Adipose tissue (tissue), 3 donors: ENCODE data around the gene ATP1B3. TPM values are rescaled to one million over a fixed set of nuclear protein-coding genes. Genes with fewer than 3 reads are reported as not detected.
"Not testable (repeated sequence)": the region's sequence is repeated elsewhere in the genome, so short reads cannot be mapped to it uniquely, and the experiment has no call there.

ENCODE experiments used
- H3K27ac ChIP-seq: one replicate; pipeline ENCODE4 v1.5.1; 2013; ENCODE audit warnings: low read depth, low read length
- WGBS, 3 donors: extraction: QIAGEN DNeasy Blood & Tissue Kit; methylation state at CpG; one replicate each; pipeline ENCODE4 v1.1.7; 2013; 5-methylcytosine and 5-hydroxymethylcytosine counted together
- polyA plus RNA-seq, 3 donors: library from polyadenylated mRNA; stranded (reverse); fragments of 200-250 nt; gene quantifications; one replicate each; pipeline ENCODE4 v1.2.3, GENCODE V29; 2013
- donor health status: healthy with polysubstance abuse.
- donor health status: Bipolar disorder and iron deficiency.
- donor health status: healthy.

The ATP1B3 gene
- polyA plus RNA-seq, 3 donors = 24.7 to 242 (median 137) TPM

GRCh38 chr3:141965471-141965870 lies 89.0 kb downstream of the ATP1B3 start:
- H3K27ac ChIP-seq = no peak overlapping the region
- WGBS, 3 donors = 63 to 89% (median 82%) methylated on average over 1 of the region's 1 CpG

GRCh38 chr3:141969711-141970110 lies 93.3 kb downstream of the ATP1B3 start:
- H3K27ac ChIP-seq = no peak overlapping the region
- WGBS, 3 donors = 89 to 93% (median 92%) methylated on average over 6 of the region's 6 CpGs

- H3K27ac ChIP-seq = no peak overlapping the region
- 89 to 95% (median 93%) methylated on average over 1 of the region's 1 CpG for WGBS, 3 donors
Observed at GRCh38 chr3:141971571-141971970, 95.1 kb downstream of the ATP1B3 start.

GRCh38 chr3:141972399-141972798 lies 96.0 kb downstream of the ATP1B3 start:
- no peak overlapping the region for H3K27ac ChIP-seq
- 74 to 96% (median 85%) methylated on average over 2 of the region's 2 CpGs for WGBS, 3 donors

GRCh38 chr3:141974777-141975176 lies 98.3 kb downstream of the ATP1B3 start:
- WGBS, 3 donors = 85 to 98% (median 93%) methylated on average over 8 of the region's 8 CpGs
- not testable (repeated sequence) for H3K27ac ChIP-seq

Other genes starting within 250 kb of the ATP1B3 start
- 100 to 1,000 TPM in 1 of 3 donors, 10 to 100 TPM in 2; 76.7 to 150 (median 84.5) TPM for gene RNF7, start 138.3 kb upstream of the ATP1B3 start, polyA plus RNA-seq
- gene GRK7, start 113.2 kb upstream of the ATP1B3 start, polyA plus RNA-seq = under 1 TPM in 1 of 3 donors, not detected in 2; 0.03 TPM